ENCODE results near the gene PXK.

Gene PXK

DNA sequence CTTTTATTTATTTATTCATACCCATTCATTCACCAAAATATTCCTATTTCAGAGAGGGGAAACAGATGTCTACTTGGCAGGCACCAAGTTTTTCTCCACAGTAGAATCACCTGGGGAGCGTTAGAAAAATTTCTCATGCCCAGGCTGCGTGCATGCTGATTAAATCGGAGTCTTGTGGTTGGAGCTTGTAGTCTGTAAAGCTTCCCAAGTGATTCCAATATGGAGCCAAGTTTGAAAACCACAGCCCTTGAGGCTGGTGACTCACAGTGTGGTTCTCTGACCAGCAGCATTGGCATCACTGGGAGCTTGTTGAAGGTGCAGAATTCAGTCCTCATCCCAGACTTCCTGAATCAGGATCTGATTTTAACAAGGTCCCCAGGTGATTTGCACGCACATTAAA, 51.2 kb downstream of the PXK start:
- no peak for DNase-seq (ENCODE audit: low spot score)

DNA sequence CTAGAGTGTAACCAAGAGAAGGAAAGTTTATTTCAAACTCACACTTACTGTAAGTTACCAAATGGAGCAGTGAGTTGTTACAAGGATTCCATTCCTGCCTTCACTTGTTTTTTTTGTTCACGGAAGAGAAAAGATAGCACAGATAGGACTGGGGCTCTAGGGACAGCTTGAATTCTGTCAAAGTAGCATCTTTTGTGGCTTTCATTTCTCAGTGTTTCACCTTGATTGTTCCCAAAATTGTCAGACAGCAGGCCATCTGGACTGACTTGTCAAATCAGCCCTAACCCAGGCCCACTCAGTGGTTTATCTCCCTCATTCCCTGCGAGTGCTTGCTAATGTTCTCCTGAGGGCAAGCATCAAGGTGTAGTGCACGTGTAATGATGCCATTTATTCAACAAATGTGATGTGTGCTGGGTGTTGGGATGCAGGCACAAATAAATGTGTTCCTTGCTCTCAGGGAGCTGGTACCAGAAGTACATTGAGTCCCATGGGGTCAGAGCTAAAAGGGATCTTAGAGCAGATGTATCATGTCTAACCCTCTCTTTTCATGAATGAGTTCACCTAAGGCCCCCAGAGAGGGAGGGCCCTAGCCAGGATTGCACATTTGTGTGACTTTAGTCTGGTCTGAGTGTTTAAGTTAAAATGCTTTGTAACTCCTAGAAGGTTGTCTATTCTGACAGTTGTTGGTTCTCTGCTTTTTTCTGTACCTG, 51.8 kb downstream of the PXK start:
- DNase-seq (ENCODE audit: low spot score): no peak

- no peak for DNase-seq (ENCODE audit: low spot score)
Observed at GRCh38 chr3:58386626-58387365, 54.1 kb downstream of the PXK start.

GRCh38 chr3:58387650-58388546, 55.2 kb downstream of the PXK start:
- DNase-seq (ENCODE audit: low spot score): no peak

GRCh38 chr3:58388550-58389091, 55.9 kb downstream of the PXK start:
- no peak for DNase-seq (ENCODE audit: low spot score)

DNA sequence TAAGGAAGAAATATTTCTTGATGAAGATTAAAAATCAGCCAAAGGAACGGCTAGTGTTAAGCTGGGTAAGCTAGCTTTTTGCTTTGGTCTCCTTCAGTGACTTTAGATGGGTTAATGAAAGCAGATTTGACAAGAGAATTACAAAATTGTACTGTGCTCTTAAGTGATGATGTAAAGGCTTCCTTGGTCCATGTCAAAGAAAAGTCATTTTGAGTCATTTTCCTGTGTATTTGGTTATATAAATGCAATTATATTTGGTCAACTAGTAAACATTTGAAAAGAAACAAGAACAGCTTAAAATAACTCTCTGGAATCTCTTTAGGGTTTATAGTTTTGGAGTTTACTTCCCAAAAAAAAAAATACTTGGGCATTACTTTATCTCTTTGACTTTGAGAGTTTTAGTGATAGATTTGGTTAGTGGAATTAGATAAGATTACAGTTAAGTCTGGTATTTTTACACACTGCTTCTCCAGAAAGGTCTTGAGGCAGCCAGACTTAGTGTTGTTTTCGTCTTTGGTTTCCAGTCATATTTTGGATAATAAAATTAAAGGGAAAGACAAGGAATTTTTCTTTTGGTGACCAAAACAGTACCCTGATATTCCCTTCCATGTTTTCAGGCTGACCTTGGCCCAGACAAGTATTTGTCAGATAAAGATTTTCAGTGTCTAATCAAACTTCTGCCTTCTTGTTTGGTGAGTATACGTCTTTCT, 58.6 kb downstream of the PXK start:
- no peak for DNase-seq (ENCODE audit: low spot score)

DNA sequence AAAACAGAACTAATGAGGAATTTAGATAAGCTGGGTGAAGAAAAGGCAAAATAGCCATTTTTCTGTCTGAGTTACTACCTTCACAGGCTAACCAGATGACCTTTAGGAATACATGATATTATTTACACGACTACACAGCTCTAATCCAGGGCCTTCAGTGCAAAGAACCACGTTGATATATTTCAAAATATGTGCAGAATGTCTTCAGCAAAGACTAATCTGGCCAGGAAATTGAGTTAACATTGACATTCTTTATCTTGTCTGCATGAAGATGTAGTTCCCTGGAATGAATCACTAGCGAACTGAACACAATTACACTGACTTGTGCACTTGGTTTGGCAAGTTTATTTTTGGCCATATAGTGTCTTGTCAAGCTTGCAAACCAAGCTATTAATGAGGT, 59.5 kb downstream of the PXK start:
- no peak for DNase-seq (ENCODE audit: low spot score)

- no peak for DNase-seq (ENCODE audit: low spot score)
Observed at GRCh38 chr3:58394339-58394738, 61.6 kb downstream of the PXK start.

- no peak for DNase-seq (ENCODE audit: low spot score)
Observed at GRCh38 chr3:58398669-58399333, 66.1 kb downstream of the PXK start.

GRCh38 chr3:58403513-58404109, 70.9 kb downstream of the PXK start:
- no peak for DNase-seq (ENCODE audit: low spot score)

- no peak for DNase-seq (ENCODE audit: low spot score)
Observed at GRCh38 chr3:58404396-58404795, 71.7 kb downstream of the PXK start.

GRCh38 chr3:58408906-58409305, 76.2 kb downstream of the PXK start:
- DNase-seq (ENCODE audit: low spot score): no peak

DNA sequence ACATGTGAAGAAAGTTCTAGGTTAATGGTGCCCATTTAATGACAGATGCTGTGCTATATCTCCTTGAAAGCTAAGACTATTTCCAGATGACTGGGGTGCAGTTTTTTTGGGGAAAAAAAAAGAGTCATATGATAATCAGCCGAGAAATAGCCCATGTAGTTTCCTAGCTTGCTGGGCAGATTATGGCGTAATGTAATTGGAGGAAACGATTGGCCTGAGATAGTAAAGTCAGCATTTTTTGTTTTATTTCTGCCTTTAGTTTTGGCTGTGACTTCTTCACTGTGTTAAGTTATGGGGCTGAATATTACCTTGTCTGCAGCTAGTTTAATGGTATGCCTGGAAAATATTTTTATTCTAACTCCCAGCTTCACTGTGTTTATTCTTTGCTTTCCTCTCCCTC, 77.0 kb downstream of the PXK start:
- no peak for DNase-seq (ENCODE audit: low spot score)

DNA sequence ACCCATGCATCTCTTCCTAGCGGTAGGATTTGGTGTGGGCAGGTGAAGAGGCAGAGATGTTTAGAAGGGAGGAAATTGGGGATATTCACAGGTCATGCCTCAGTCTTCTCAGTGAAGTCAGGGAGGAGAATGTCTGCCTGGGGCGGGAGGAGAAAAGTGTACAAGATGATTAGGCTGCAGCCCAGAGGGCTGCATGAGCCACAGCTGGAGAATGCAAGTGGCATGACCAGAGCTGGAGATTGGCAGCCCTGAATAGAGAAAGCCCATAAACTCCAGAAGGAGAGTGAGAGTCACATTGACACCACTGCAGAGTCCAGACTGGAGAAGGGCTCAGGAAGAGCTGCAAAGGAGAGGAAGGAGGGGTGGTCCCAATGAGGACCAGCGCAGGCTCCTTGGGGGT, 78.3 kb downstream of the PXK start:
- DNase-seq (ENCODE audit: low spot score): no peak

DNA sequence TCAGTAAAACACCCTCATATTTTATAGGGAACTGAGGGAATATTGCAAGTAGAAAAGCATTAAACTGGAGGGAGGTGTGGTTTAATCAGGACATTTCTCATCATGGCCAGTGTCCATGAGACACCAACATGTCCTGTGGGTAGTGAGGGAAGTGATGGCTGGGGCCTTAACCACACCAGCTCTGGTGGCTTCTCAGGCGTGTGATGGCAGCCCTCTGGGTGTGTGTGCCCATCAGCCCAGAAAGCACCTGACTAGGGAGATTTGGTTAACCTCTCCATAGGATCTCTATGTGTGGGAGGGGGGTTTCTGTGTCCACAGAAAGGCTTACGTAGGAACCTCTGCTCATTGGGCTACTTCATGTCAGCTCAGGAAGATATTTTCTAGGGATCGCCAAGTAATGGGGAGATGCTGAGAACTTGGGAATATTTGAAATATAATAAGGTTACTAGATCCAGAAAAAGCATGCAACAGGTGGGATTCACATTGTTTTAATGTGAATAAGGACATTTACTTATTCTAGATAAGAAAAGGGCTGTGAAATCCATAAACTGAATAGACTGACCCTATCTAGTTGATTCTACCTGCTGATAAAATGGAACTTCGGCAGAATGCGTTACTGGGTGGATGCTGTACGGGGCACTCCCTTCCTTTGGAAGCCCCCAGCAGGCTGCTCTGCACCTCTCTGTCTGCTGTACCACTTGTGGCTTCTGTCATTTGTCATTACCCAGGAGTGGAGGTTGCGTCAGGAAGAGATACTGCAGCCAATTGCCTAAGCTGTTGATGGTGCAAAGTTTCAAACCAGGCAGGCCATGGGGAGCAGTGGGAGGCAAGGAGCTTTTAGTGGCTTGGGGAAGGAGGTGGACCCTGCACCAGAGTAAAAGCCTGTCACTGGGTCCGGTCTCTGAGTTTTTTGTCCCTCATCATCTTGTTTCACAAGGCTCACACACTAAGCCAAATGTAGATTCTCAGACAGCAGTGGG, 79.4 kb downstream of the PXK start:
- no peak for DNase-seq (ENCODE audit: low spot score)

GRCh38 chr3:58414538-58415197, 82.0 kb downstream of the PXK start:
- DNase-seq (ENCODE audit: low spot score): no peak

DNA sequence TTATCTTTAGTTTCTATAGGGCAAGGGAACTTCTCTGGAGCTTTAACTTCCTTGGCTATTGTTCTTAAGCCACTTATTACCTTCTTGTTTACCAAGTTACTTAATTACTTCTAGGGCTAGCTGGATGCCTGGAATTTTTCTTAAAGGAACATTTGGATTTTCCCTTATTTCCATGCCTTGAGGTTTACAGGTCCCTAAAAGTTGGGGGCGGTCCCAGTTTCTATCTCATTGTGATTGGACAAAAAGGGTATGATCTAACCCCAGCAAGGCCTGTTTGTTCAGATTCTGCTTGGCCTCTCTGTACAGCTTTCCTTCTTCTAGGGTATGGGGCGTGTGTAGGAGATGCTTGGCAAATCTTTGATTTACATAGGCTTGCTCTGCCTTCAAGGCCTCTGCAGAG, 83.5 kb downstream of the PXK start:
- DNase-seq (ENCODE audit: low spot score): no peak

GRCh38 chr3:58417075-58417474, 84.4 kb downstream of the PXK start:
- no peak for DNase-seq (ENCODE audit: low spot score)

DNA sequence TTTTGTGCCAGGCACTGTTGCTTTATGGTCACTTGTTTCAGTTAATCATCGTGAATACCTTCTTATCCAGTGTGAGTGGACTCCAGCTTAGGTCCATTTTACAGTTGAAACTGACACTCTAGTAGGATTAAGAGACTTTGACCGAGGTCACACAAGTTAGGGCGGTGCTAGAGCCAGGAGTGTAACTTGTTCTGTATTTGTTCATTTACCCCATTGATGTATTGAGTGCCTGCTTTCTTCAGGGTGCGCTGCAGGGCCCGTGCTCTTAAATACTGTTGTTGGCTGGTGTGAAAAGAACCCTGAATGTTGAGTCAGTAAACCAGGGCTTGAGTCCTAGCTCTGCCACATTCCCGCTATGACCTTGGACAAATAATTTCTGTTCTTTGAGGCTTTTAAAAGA, 85.5 kb downstream of the PXK start:
- no peak for DNase-seq (ENCODE audit: low spot score)
